HepG2 (cell line): ENCODE measurements around the gene TNNI2. TPM values are rescaled to one million over a fixed set of nuclear protein-coding genes. Genes with fewer than 3 reads are reported as not detected.

Experiments
- ATAC-seq: fragments of 200-7000 bp; cut with Tn5 transposase; 3 replicates; pipeline ENCODE4 v1.9.1; 2020; ENCODE audit warnings: mild to moderate bottlenecking, moderate library complexity
- BruUV-seq: library from RNA; stranded (reverse); fragments of 400-500 nt; replicated peaks from 2 replicates; lab custom pipeline; 2021; lab: Mats Ljungman, UMichigan
- CTCF ChIA-PET: fragments of 300-600 bp; formaldehyde crosslinking; extraction: SDS; loops from one replicate; lab custom pipeline; 2021; ENCODE audit warnings: low total read pairs, inconsistent platforms, low intra/inter-chr PET ratio; lab: Yijun Ruan, JAX
- POLR2A ChIA-PET: fragments of 350-600 bp; sonication (Branson Sonifier 250); formaldehyde crosslinking; loops from one replicate; lab custom pipeline; 2020; ENCODE audit warnings: antibody characterized with exemption, inconsistent platforms; lab: Yijun Ruan, JAX
- DNase-seq: peaks from one replicate; pipeline ENCODE4 v3.0.0-alpha.2; 2015; ENCODE audit warnings: low spot score
- FAIRE-seq: peaks from 3 replicates; lab custom pipeline; 2011; peaks lifted over from hg19 to GRCh38; lab: Jason Lieb, UNC
- H2AFZ ChIP-seq: one replicate; pipeline ENCODE4 v1.6.1; 2011; ENCODE audit warnings: low read length, inconsistent platforms
- H3K27ac ChIP-seq: fragments of 300-600 bp; 3 replicates; pipeline ENCODE4 v1.8.0; 2011; ENCODE audit warnings: mixed run types, mild to moderate bottlenecking, mixed read lengths, low read length, inconsistent platforms; ENCODE audit not compliant: insufficient read depth; ENCODE audit errors: extremely low read length
- H3K27me3 ChIP-seq, 2 experiments: fragments of 200-600 bp in 1 of 2; 2 replicates in 1 of 2; 3 replicates in 1 of 2; pipeline versions ENCODE4 v1.6.0 to v1.8.0; 2011; ENCODE audit warnings: low read length in 2 of 2, mild to moderate bottlenecking in 2 of 2, moderate library complexity in 2 of 2, inconsistent platforms in 1 of 2; ENCODE audit not compliant: insufficient read depth in 2 of 2, control insufficient read depth in 1 of 2
- H3K36me3 ChIP-seq, 2 experiments: fragments of 200-600 bp in 1 of 2; replicated peaks in 1 of 2; 2 replicates in 1 of 2; 3 replicates in 1 of 2; pipeline versions ENCODE4 v1.5.1 to v1.8.0; 2011; ENCODE audit warnings: low read length in 2 of 2, inconsistent platforms in 1 of 2; ENCODE audit not compliant: insufficient read depth in 2 of 2, control insufficient read depth in 1 of 2
- H3K4me1 ChIP-seq: 2 replicates; pipeline ENCODE4 v1.5.1; 2012; ENCODE audit warnings: low read length, inconsistent platforms; ENCODE audit not compliant: insufficient read depth
- H3K4me2 ChIP-seq: 2 replicates; pipeline ENCODE4 v1.6.0; 2011; ENCODE audit warnings: low read depth, low read length, inconsistent platforms
- H3K4me3 ChIP-seq, 3 experiments: fragments of 200-600 bp in 1 of 3; sonication (generic), shearing (Covaris generic) in 1 of 3; replicated peaks in 1 of 3; 2 replicates each; pipeline ENCODE4 v1.5.1; 2011 to 2016; ENCODE audit warnings: low read length in 3 of 3, inconsistent platforms in 2 of 3, low read depth in 2 of 3, mild to moderate bottlenecking in 2 of 3, control low read depth in 1 of 3, mixed read lengths in 1 of 3; ENCODE audit not compliant: insufficient read depth in 1 of 3
- H3K79me2 ChIP-seq: one replicate; pipeline ENCODE4 v1.6.1; 2011; ENCODE audit warnings: low read length, inconsistent platforms; ENCODE audit not compliant: insufficient read depth
- H3K9ac ChIP-seq: 2 replicates; pipeline ENCODE4 v1.6.0; 2011; ENCODE audit warnings: mild to moderate bottlenecking, low read depth, low read length, inconsistent platforms; ENCODE audit not compliant: insufficient read depth
- H3K9me3 ChIP-seq: 2 replicates; pipeline ENCODE4 v1.5.1; 2012; ENCODE audit warnings: mild to moderate bottlenecking, low read length
- H4K20me1 ChIP-seq: 2 replicates; pipeline ENCODE4 v1.6.0; 2011; ENCODE audit warnings: inconsistent platforms, mild to moderate bottlenecking, low read length, moderate library complexity; ENCODE audit not compliant: insufficient read depth
- ARNT ChIP-seq: fragments of 450-650 bp; IDR thresholded peaks from 2 replicates; pipeline ENCODE4 v1.6.1; 2017
- ATF1 ChIP-seq: IDR thresholded peaks from 2 replicates; pipeline ENCODE4 v1.6.1; 2016; ENCODE audit warnings: mild to moderate bottlenecking, control low read depth
- GATAD1 ChIP-seq: IDR thresholded peaks from 2 replicates; pipeline ENCODE4 v1.6.1; 2016; ENCODE audit warnings: missing genetic modification reagents, missing compliant biosample characterization
- KLF9 ChIP-seq: IDR thresholded peaks from 2 replicates; pipeline ENCODE4 v1.6.1; 2016; ENCODE audit warnings: low read depth
- MYNN ChIP-seq: sonication (generic); formaldehyde crosslinking; IDR thresholded peaks from 2 replicates; pipeline ENCODE4 v1.4.0; 2020; ENCODE audit warnings: mild to moderate bottlenecking, low read depth, missing genetic modification reagents
- NCOA2 ChIP-seq: sonication (generic); formaldehyde crosslinking; IDR thresholded peaks from 2 replicates; pipeline ENCODE4 v1.8.0; 2022; ENCODE audit warnings: inconsistent platforms
- NCOR1 ChIP-seq: fragments of 200-600 bp; sonication (generic); IDR thresholded peaks from 2 replicates; pipeline ENCODE4 v1.7.0; 2017; ENCODE audit warnings: antibody characterized with exemption, low read length, borderline replicate concordance
- PBX3 ChIP-seq: sonication (generic); formaldehyde crosslinking; IDR thresholded peaks from 2 replicates; pipeline ENCODE4 v1.8.1; 2023; ENCODE audit warnings: missing genetic modification reagents, inconsistent platforms, borderline replicate concordance
- U2AF2 ChIP-seq: fragments of 200-400 bp; formaldehyde crosslinking; IDR thresholded peaks from 2 replicates; pipeline ENCODE4 v1.6.1; 2017; ENCODE audit warnings: low read depth, mild to moderate bottlenecking, low read length
- ZBTB26 ChIP-seq: IDR thresholded peaks from 2 replicates; pipeline ENCODE4 v1.6.1; 2016; ENCODE audit warnings: missing compliant biosample characterization, missing genetic modification reagents, borderline replicate concordance
- ZNF337 ChIP-seq: sonication (generic); formaldehyde crosslinking; IDR thresholded peaks from 2 replicates; pipeline ENCODE4 v1.5.1; 2020; ENCODE audit warnings: missing genetic modification reagents, low read depth, mild to moderate bottlenecking, borderline replicate concordance
- ZNF446 ChIP-seq: sonication (generic); formaldehyde crosslinking; IDR thresholded peaks from 2 replicates; pipeline ENCODE4 v1.5.0; 2020; ENCODE audit warnings: mild to moderate bottlenecking, missing genetic modification reagents
- ZNF496 ChIP-seq: sonication (generic); formaldehyde crosslinking; IDR thresholded peaks from 2 replicates; pipeline ENCODE4 v1.8.1; 2023; ENCODE audit warnings: mild to moderate bottlenecking, moderate library complexity, missing genetic modification reagents; ENCODE audit not compliant: insufficient replicate concordance
- ZNF788 ChIP-seq: sonication (generic); formaldehyde crosslinking; IDR thresholded peaks from 2 replicates; pipeline ENCODE4 v1.5.0; 2020; ENCODE audit warnings: mild to moderate bottlenecking, missing genetic modification reagents, borderline replicate concordance
- WGBS: methylation state at CpG from one replicate; pipeline ENCODE4 v1.1.6; 2017; ENCODE audit warnings: low lambda C conversion rate; 5-methylcytosine and 5-hydroxymethylcytosine counted together
- in situ Hi-C: cut with HindIII; loops from 2 replicates; pipeline ENCODE4 v1.10.0; 2017; ENCODE audit warnings: low pct_unique_long_range_greater_than_20kb; ENCODE audit not compliant: extremely low pct_ligation_motif_present
- intact Hi-C: fragments of 100-400 bp; cut with micrococcal nuclease; formaldehyde crosslinking; loops from one replicate; pipeline ENCODE4 v1.10.0; 2022; ENCODE audit not compliant: unreplicated experiment
- polyA plus RNA-seq, 8 experiments: library from polyadenylated mRNA; depleted of rRNA in 3 of 8; stranded (reverse) in 7 of 8; unstranded in 1 of 8; fragments of >200 nt; fragmentation: Illumina TruSeq in 4 of 8; extraction: Trizol in 4 of 8; gene quantifications; 2 replicates each; pipeline versions ENCODE4 v1.2.1 to v1.2.3, GENCODE V29; 2011 to 2016; ENCODE audit warnings: low read depth in 4 of 8, missing spikeins in 1 of 8, mixed read lengths in 1 of 8; ENCODE audit not compliant: insufficient read depth in 1 of 8
- total RNA-seq, 5 experiments: library from RNA; depleted of rRNA; stranded (reverse); fragments of >200 nt; fragmentation: Illumina TruSeq; extraction: Trizol; gene quantifications; 2 replicates each; pipeline ENCODE4 v1.2.3, GENCODE V29; 2016; ENCODE audit warnings: low read depth in 1 of 5
- TF ChIP-seq, protein P1 (sequence below): fragments of 450-650 bp; IDR thresholded peaks from 2 replicates; pipeline ENCODE4 v1.6.1; 2017
- TF ChIP-seq, protein P2 (sequence below): IDR thresholded peaks from 2 replicates; pipeline ENCODE4 v1.6.1; 2018; ENCODE audit warnings: missing genetic modification reagents, mild to moderate bottlenecking, missing compliant biosample characterization
- TF ChIP-seq, protein P3 (sequence below): sonication (generic); formaldehyde crosslinking; IDR thresholded peaks from 2 replicates; pipeline ENCODE4 v1.4.0; 2020; ENCODE audit warnings: mild to moderate bottlenecking, low read depth, missing genetic modification reagents
- TF ChIP-seq, protein P4 (sequence below): sonication (generic); formaldehyde crosslinking; conservative IDR thresholded peaks from 2 replicates; pipeline ENCODE4 v1.4.0; 2020; ENCODE audit warnings: missing genetic modification reagents

TNNI2 gene
- total and polyA plus RNA-seq, 2 of the 13 experiments (the other 11 are each of a cell fraction or from before 2014, with no cell fraction given): 7.2 to 12.0 TPM

DNA sequence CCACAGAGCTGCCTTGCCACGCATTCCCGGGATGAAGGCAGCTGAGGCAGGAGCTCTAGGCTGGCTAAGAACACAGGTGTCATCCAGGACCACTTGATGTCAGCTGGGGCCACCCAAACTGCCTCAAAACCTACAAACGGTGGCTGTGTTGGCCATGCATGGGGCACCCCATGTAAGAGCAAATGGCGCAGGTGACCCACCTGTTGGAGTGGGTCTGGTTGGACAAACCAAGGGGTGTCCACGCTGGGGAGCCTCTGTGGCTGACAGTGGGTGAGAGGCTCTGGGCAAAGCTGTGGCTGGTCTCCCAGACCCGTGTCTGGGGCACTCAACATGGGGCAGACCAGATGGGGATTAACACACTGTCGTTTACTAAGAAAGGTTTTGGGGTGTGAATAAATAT, 23.0 kb upstream of the TNNI2 start:
- in situ Hi-C loops: no loop called here
- no peak for ATAC-seq
- TF ChIP-seq ZNF446 (CRISPR knock-in tag) (no peak), ARNT (no peak), ZBTB26 (no peak), ZNF788 (CRISPR knock-in tag) (no peak), ATF1 (CRISPR knock-in tag) (no peak), GATAD1 (CRISPR knock-in tag) (no peak), ZNF337 (no peak), PBX3 (CRISPR knock-in tag) (no peak), NCOR1 (no peak), NCOA2 (CRISPR knock-in tag) (no peak), KLF9 (CRISPR knock-in tag) (no peak), U2AF2 (no peak), ZNF496 (CRISPR knock-in tag) (no peak), MYNN (CRISPR knock-in tag) (no peak)
- TF ChIP-seq, protein P1, sequence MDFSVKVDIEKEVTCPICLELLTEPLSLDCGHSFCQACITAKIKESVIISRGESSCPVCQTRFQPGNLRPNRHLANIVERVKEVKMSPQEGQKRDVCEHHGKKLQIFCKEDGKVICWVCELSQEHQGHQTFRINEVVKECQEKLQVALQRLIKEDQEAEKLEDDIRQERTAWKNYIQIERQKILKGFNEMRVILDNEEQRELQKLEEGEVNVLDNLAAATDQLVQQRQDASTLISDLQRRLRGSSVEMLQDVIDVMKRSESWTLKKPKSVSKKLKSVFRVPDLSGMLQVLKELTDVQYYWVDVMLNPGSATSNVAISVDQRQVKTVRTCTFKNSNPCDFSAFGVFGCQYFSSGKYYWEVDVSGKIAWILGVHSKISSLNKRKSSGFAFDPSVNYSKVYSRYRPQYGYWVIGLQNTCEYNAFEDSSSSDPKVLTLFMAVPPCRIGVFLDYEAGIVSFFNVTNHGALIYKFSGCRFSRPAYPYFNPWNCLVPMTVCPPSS: no peak
- TF ChIP-seq, protein P2, sequence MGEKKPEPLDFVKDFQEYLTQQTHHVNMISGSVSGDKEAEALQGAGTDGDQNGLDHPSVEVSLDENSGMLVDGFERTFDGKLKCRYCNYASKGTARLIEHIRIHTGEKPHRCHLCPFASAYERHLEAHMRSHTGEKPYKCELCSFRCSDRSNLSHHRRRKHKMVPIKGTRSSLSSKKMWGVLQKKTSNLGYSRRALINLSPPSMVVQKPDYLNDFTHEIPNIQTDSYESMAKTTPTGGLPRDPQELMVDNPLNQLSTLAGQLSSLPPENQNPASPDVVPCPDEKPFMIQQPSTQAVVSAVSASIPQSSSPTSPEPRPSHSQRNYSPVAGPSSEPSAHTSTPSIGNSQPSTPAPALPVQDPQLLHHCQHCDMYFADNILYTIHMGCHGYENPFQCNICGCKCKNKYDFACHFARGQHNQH (CRISPR knock-in tag): no peak
- TF ChIP-seq, protein P3, sequence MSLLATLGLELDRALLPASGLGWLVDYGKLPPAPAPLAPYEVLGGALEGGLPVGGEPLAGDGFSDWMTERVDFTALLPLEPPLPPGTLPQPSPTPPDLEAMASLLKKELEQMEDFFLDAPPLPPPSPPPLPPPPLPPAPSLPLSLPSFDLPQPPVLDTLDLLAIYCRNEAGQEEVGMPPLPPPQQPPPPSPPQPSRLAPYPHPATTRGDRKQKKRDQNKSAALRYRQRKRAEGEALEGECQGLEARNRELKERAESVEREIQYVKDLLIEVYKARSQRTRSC (CRISPR knock-in tag): no peak
- TF ChIP-seq, protein P4, sequence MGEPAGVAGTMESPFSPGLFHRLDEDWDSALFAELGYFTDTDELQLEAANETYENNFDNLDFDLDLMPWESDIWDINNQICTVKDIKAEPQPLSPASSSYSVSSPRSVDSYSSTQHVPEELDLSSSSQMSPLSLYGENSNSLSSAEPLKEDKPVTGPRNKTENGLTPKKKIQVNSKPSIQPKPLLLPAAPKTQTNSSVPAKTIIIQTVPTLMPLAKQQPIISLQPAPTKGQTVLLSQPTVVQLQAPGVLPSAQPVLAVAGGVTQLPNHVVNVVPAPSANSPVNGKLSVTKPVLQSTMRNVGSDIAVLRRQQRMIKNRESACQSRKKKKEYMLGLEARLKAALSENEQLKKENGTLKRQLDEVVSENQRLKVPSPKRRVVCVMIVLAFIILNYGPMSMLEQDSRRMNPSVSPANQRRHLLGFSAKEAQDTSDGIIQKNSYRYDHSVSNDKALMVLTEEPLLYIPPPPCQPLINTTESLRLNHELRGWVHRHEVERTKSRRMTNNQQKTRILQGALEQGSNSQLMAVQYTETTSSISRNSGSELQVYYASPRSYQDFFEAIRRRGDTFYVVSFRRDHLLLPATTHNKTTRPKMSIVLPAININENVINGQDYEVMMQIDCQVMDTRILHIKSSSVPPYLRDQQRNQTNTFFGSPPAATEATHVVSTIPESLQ (CRISPR knock-in tag): no peak

More for the DNA sequence above, 23.0 kb upstream of the TNNI2 start:
- ChIA-PET CTCF (no interaction called here), POLR2A (no interaction called here)
- Histone ChIP-seq H4K20me1 (no peaks in the 10 kb centered on the region), H3K27ac (no peak overlapping the region), H3K4me2 (no peak overlapping the region), H3K79me2 (no peaks in the 10 kb centered on the region), H3K4me3 (no peak overlapping the region), H3K27me3 (peaks cover 3 to 57% of the 10 kb centered on the region in 2 experiments; a peak in 3 of 5 replicates), H3K9me3 (0 out of 2 replicates have a peak, but pooled peaks cover 3% of the 10 kb centered on the region), H3K9ac (no peak overlapping the region), H3K4me1 (no peaks in the 10 kb centered on the region), H2AFZ (no peak overlapping the region), H3K36me3 (no peaks in the 10 kb centered on the region)
- 16% methylated on average over 6 of the region's 7 CpGs for WGBS
- DNase-seq: no peak
- FAIRE-seq: no peak
- intact Hi-C loops: no loop called here
- BruUV-seq: no TSS peak
